Measurements from ENCODE around the gene CFAP53.

GRCh38 chr18:50307738-50308470 lies 41.6 kb upstream of the CFAP53 start:
- TF ChIP-seq, protein P1, sequence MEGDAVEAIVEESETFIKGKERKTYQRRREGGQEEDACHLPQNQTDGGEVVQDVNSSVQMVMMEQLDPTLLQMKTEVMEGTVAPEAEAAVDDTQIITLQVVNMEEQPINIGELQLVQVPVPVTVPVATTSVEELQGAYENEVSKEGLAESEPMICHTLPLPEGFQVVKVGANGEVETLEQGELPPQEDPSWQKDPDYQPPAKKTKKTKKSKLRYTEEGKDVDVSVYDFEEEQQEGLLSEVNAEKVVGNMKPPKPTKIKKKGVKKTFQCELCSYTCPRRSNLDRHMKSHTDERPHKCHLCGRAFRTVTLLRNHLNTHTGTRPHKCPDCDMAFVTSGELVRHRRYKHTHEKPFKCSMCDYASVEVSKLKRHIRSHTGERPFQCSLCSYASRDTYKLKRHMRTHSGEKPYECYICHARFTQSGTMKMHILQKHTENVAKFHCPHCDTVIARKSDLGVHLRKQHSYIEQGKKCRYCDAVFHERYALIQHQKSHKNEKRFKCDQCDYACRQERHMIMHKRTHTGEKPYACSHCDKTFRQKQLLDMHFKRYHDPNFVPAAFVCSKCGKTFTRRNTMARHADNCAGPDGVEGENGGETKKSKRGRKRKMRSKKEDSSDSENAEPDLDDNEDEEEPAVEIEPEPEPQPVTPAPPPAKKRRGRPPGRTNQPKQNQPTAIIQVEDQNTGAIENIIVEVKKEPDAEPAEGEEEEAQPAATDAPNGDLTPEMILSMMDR (IDR thresholded peaks at IDR 0.05; ENCODE audit: poor library complexity, severe bottlenecking) = no peak
- TF ChIP-seq TAF1 (IDR thresholded peaks at IDR 0.05; ENCODE audit: low read depth) (no peak), EZH2 (IDR thresholded peaks at IDR 0.05; ENCODE audit: borderline replicate concordance, insufficient read depth, low read length, poor library complexity, severe bottlenecking) (no peak), POLR2AphosphoS5 (IDR thresholded peaks at IDR 0.05) (no peak)
- TF ChIP-seq, protein P2, sequence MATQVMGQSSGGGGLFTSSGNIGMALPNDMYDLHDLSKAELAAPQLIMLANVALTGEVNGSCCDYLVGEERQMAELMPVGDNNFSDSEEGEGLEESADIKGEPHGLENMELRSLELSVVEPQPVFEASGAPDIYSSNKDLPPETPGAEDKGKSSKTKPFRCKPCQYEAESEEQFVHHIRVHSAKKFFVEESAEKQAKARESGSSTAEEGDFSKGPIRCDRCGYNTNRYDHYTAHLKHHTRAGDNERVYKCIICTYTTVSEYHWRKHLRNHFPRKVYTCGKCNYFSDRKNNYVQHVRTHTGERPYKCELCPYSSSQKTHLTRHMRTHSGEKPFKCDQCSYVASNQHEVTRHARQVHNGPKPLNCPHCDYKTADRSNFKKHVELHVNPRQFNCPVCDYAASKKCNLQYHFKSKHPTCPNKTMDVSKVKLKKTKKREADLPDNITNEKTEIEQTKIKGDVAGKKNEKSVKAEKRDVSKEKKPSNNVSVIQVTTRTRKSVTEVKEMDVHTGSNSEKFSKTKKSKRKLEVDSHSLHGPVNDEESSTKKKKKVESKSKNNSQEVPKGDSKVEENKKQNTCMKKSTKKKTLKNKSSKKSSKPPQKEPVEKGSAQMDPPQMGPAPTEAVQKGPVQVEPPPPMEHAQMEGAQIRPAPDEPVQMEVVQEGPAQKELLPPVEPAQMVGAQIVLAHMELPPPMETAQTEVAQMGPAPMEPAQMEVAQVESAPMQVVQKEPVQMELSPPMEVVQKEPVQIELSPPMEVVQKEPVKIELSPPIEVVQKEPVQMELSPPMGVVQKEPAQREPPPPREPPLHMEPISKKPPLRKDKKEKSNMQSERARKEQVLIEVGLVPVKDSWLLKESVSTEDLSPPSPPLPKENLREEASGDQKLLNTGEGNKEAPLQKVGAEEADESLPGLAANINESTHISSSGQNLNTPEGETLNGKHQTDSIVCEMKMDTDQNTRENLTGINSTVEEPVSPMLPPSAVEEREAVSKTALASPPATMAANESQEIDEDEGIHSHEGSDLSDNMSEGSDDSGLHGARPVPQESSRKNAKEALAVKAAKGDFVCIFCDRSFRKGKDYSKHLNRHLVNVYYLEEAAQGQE (IDR thresholded peaks at IDR 0.05; ENCODE audit: borderline replicate concordance) = no peak
